ENCODE results near the gene CYFIP1.

CYFIP1 gene

GRCh38 chr15:22980189-22981050, at the start of gene CYFIP1 (continued):
- peak; percentile 60; the same call in 1 of the 2 replicates for TF ChIP-seq PATZ1 (tag by site-specific recombination; IDR thresholded peaks at IDR 0.05)
- TF ChIP-seq ZNF623 (tag by site-specific recombination; IDR thresholded peaks at IDR 0.05): no peak
- peak; percentile 64 for TF ChIP-seq ZIC2 (tag by site-specific recombination; IDR thresholded peaks at IDR 0.05)
- TF ChIP-seq HOXD13 (CRISPR knock-in tag; IDR thresholded peaks at IDR 0.05; ENCODE audit: borderline replicate concordance): no peak
- 0 out of 2 replicates have a peak, but pooled peaks have one; percentile 24 for TF ChIP-seq ZNF449 (tag by site-specific recombination; IDR thresholded peaks at IDR 0.05)
- TF ChIP-seq SP3 (tag by site-specific recombination; IDR thresholded peaks at IDR 0.05): peak; percentile 75
- peak; percentile 95 for TF ChIP-seq PRDM10 (tag by site-specific recombination; IDR thresholded peaks at IDR 0.05)
- TF ChIP-seq TRIM28 (IDR thresholded peaks at IDR 0.05; ENCODE audit: borderline replicate concordance, low read length): no peak

GRCh38 chr15:23026218-23026617, 46.0 kb upstream of the CYFIP1 start:
- no peak for TF ChIP-seq ZSCAN16 (tag by site-specific recombination; IDR thresholded peaks at IDR 0.05)
- no peak for TF ChIP-seq ZNF623 (tag by site-specific recombination; IDR thresholded peaks at IDR 0.05)
- no peak for TF ChIP-seq ZNF280C (tag by site-specific recombination; IDR thresholded peaks at IDR 0.05)
- TF ChIP-seq ZBTB1 (tag by site-specific recombination; IDR thresholded peaks at IDR 0.05): no peak
- TF ChIP-seq ZXDB (tag by site-specific recombination; IDR thresholded peaks at IDR 0.05): no peak
- TF ChIP-seq ZNF140 (tag by site-specific recombination; IDR thresholded peaks at IDR 0.05): no peak
- Histone ChIP-seq H3K4me3 (ENCODE audit: low read depth, low read length) (no peak overlapping the region), H3K9me3 (ENCODE audit: control insufficient read depth, insufficient read depth, low read depth, low read length) (no peaks in the 10 kb centered on the region), H3K4me1 (ENCODE audit: control insufficient read depth, insufficient read depth, low read length) (no peaks in the 10 kb centered on the region), H3K27ac (ENCODE audit: extremely low read depth, low read depth, low read length) (no peak overlapping the region), H3K36me3 (ENCODE audit: control insufficient read depth in 2 of 2, insufficient read depth in 1 of 2, low read length in 2 of 2) (peaks cover 38 to 80% of the 10 kb centered on the region in 2 experiments)
- ChIA-PET CTCF (interaction anchor here (1.6 kb wide), 1 partner anchor 9 kb away, joined by 5 read pairs; no protein-coding TSS in a partner anchor), POLR2A (no interaction called here)

Data from HEK293 (cell line).